Subcutaneous adipose tissue (tissue), 4 donors: ENCODE measurements around the gene VPS37D. TPM values are rescaled to one million over a fixed set of nuclear protein-coding genes. Genes with fewer than 3 reads are reported as not detected.

Experiments
- total RNA-seq, 4 donors: library from RNA; depleted of rRNA; stranded (reverse); fragments of >200 nt; gene quantifications; one replicate each; pipeline ENCODE4 v1.1.0, GENCODE V29; 2016
- TF ChIP-seq, protein P1 (sequence below): fragments of 450-650 bp; IDR thresholded peaks from one replicate; pipeline ENCODE4 v1.5.1; 2016; ENCODE audit warnings: low read depth, mild to moderate bottlenecking, control low read depth, antibody characterized with exemption, moderate library complexity

VPS37D gene
- total RNA-seq, 4 donors from 2014 or later, result 2.6 to 3.7 (median 3.3) TPM; not detected in 1

- TF ChIP-seq, protein P1, sequence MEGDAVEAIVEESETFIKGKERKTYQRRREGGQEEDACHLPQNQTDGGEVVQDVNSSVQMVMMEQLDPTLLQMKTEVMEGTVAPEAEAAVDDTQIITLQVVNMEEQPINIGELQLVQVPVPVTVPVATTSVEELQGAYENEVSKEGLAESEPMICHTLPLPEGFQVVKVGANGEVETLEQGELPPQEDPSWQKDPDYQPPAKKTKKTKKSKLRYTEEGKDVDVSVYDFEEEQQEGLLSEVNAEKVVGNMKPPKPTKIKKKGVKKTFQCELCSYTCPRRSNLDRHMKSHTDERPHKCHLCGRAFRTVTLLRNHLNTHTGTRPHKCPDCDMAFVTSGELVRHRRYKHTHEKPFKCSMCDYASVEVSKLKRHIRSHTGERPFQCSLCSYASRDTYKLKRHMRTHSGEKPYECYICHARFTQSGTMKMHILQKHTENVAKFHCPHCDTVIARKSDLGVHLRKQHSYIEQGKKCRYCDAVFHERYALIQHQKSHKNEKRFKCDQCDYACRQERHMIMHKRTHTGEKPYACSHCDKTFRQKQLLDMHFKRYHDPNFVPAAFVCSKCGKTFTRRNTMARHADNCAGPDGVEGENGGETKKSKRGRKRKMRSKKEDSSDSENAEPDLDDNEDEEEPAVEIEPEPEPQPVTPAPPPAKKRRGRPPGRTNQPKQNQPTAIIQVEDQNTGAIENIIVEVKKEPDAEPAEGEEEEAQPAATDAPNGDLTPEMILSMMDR, result no peak
Observed at GRCh38 chr7:73704640-73705550, 37.3 kb downstream of the VPS37D start.

GRCh38 chr7:73705551-73705920 is 37.9 kb downstream of the VPS37D start:
- TF ChIP-seq, protein P1, result no peak

GRCh38 chr7:73706126-73707044 is 38.8 kb downstream of the VPS37D start:
- TF ChIP-seq, protein P1, result no peak

DNA sequence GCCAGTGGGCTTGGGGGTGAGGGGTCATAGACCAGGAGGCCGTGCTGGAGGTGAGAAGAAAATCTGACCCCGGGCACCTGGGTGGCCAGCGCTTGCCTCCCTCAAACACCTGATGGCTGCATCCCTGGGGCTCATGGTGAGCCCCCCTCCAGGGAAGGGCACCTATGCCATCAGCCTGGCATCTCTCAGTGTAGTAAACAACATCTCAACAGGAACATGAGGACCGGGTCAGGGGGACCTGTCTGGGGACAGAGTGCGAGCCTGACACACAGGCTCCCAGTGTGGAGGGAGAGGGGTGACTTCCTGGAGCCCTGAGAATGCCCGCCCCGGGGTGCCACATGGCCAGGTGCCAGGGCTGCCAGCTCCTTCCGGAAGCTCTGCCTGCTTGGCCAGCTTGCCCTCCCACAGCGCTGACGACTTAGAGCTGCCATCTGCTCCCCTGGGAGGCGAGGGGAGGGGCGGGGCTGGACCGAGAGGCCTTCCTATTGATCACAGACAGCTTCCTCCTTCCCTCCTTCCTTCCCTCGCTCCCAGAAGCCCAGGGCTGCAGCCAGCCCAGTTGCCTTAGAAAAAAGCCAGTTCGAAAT is 39.5 kb downstream of the VPS37D start:
- TF ChIP-seq, protein P1, result no peak

- TF ChIP-seq, protein P1, result no peak
Observed at GRCh38 chr7:73708961-73709549, 41.4 kb downstream of the VPS37D start.

- TF ChIP-seq, protein P1, result no peak
Observed at GRCh38 chr7:73712773-73713172, 45.1 kb downstream of the VPS37D start.
